Sigmoid colon (tissue), 4 donors: ENCODE data around the gene CABP7.

Experiments
- POLR2A ChIP-seq, 2 donors: fragments of 450-650 bp; IDR thresholded peaks; one replicate each; pipeline ENCODE4 v1.6.1; 2016; ENCODE audit warnings: antibody characterized with exemption in 2 of 2, mild to moderate bottlenecking in 2 of 2, moderate library complexity in 2 of 2
- POLR2AphosphoS5 ChIP-seq, 4 donors: sonication (generic); formaldehyde crosslinking; IDR thresholded peaks; one replicate each; pipeline ENCODE4 v1.6.1; 2017; ENCODE audit warnings: antibody characterized with exemption in 4 of 4
- TF ChIP-seq, protein P1 (sequence below), 4 experiments: fragments of 450-650 bp in 3 of 4; fragments of 200-600 bp in 1 of 4; IDR thresholded peaks; one replicate each; pipeline ENCODE4 v1.5.1; 2016 to 2019; ENCODE audit warnings: antibody characterized with exemption in 4 of 4, mild to moderate bottlenecking in 3 of 4, moderate library complexity in 2 of 4

GRCh38 chr22:29734406-29734805 is 14.6 kb downstream of the CABP7 start:
- TF ChIP-seq, protein P1, sequence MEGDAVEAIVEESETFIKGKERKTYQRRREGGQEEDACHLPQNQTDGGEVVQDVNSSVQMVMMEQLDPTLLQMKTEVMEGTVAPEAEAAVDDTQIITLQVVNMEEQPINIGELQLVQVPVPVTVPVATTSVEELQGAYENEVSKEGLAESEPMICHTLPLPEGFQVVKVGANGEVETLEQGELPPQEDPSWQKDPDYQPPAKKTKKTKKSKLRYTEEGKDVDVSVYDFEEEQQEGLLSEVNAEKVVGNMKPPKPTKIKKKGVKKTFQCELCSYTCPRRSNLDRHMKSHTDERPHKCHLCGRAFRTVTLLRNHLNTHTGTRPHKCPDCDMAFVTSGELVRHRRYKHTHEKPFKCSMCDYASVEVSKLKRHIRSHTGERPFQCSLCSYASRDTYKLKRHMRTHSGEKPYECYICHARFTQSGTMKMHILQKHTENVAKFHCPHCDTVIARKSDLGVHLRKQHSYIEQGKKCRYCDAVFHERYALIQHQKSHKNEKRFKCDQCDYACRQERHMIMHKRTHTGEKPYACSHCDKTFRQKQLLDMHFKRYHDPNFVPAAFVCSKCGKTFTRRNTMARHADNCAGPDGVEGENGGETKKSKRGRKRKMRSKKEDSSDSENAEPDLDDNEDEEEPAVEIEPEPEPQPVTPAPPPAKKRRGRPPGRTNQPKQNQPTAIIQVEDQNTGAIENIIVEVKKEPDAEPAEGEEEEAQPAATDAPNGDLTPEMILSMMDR (IDR thresholded peaks at IDR 0.05): no peak
- TF ChIP-seq POLR2A (IDR thresholded peaks at IDR 0.05) (no peak), POLR2AphosphoS5 (IDR thresholded peaks at IDR 0.05) (no peak)
